Stimulated activated CD4-positive, alpha-beta T cell treated with anti-CD3 and anti-CD28 coated beads, Interleukin-1b, Interleukin-23, amount 100 ng/mL, for 48 hours (primary cell): ENCODE data around the gene WNT7A.
"Not testable (repeated sequence)": the region's sequence is repeated elsewhere in the genome, so short reads cannot be mapped to it uniquely, and the experiment has no call there.

Experiments used
- DNase-seq: peaks from one replicate; pipeline ENCODE4 v3.0.0-alpha.2; 2020

The WNT7A gene

GRCh38 chr3:13865106-13865505, 14.8 kb downstream of the WNT7A start:
- no peak for DNase-seq

- no peak for DNase-seq
Measured at GRCh38 chr3:13863965-13864595, 15.8 kb downstream of the WNT7A start.

- DNase-seq, result no peak
Measured at GRCh38 chr3:13863382-13863952, 16.4 kb downstream of the WNT7A start.

- no peak for DNase-seq
Measured at GRCh38 chr3:13861461-13861860, 18.4 kb downstream of the WNT7A start.

DNA sequence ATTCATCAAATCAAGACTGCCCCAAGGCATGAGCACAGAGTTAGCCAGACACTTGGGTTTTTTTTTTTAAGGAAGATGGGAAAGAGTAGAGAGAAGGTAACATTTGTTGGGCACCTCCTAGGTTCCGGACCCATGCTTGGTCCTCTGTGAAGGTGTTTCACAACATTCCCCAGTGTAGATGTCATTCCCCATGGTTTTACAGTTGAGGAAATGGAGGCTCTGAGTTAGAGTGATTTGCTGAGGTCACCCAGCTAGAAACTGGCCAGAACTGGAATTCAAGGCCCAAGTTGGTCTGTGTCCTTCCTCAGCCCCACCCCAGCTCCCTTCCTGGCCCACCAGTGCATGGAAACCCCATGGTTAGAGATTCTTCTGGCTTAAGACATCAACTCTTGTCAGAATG, 19.9 kb downstream of the WNT7A start:
- DNase-seq, result no peak

DNA sequence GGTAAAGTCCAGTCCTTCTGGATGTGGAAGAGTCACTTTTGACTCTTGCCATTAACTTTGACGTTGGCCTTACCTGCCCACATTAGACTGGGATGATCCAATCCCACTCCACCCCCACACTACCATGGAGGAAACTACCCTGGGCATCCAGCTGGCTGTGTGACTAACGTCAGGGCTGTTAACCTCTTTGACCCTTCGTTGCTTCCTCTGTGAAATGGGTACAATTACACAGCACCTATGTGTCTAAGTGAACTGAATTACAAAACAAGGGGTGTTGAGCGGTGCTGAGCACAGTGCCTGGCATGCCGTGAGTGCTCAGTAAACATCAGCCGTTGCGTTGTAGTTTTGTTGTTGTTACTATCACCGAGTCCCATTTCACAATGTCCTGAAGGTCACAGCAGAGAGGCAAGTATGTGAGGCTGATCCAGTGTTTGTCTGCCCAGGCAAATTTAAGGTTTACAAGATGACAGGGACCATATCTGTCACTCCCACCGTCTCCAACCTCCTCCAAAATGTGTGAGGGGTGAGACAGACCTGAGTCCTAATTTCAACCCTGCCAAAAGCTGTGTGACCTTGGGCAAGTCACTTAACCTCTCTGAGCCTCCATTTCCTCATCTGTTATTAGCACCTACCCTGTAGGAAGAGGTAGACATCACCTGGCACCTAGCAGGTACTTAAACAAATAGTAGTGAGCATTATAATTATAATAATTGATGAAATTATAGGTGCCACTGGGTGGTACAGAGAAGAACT, 20.9 kb downstream of the WNT7A start:
- DNase-seq, result no peak

DNA sequence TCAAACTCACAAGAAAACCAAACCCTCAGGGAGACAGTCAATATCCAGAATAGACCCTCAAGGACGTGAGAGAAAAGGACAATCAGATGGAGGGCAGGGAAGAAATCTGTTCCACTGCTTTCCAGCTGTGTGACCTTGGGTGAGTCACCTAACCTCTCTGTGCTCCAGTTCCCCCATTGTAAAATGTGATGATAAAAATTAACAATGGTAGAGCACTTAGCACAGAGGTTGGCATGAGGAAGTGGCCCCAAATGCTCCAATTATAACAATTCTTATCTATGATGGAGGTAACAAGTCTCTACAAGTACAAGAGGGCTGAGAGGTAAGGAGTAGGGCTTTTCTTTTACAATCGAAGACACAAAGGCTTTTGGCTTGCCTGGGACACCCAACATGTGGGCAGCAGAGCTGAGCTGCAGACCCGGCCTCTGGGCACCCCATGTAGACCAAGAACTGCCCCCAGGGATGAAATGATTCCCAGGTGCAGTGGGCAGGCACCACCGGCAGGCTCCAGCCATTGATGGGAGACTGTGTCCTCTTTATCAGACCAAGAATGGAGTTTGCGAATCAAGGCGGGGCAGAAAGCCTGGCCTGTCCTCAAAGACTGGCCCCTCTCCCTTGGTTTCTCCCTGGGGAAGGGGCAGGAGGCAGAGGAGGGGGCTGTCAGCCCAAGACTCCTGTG, 22.0 kb downstream of the WNT7A start:
- DNase-seq, result no peak

GRCh38 chr3:13856628-13857027, 23.2 kb downstream of the WNT7A start:
- not testable (repeated sequence) for DNase-seq

- DNase-seq, result no peak
Measured at GRCh38 chr3:13856006-13856405, 23.9 kb downstream of the WNT7A start.

- DNase-seq, result no peak
Measured at GRCh38 chr3:13854492-13854891, 25.4 kb downstream of the WNT7A start.

GRCh38 chr3:13853978-13854296, 25.9 kb downstream of the WNT7A start:
- peak; percentile 10 for DNase-seq

DNA sequence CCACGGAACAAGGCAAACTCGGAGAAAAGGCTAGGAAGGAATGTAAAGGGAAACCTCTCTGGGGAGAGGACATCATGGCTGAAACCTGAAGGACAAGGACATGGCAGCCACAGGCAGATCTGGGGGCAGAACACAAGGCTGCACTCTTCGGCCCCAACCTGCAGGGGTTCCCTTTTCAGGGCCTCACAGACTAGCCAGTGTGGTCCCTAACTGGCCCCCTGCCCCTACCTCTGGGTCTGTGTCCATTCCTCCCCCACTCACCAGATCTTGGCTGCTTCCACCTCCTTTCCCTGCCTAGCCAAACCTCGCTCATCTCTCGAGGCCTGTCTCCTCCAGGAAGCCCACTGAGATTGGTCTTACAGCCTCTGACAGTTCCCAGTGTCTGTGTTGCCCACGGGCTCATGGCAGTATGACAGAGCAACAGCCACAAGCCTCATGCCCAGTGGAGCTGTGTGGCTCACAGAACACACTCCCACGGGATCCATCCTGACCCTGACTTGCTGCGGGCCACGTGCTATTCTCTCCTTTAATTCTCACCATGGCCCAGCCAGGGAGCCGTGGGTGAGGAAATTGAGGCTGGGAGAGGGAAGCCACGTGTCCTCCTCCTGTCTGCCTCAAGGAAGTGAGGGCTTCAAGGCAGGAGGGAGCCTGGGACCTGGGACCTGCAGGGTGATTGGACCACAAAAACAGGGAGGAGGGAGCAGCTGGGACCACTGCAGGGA, 26.5 kb downstream of the WNT7A start:
- no peak for DNase-seq

DNA sequence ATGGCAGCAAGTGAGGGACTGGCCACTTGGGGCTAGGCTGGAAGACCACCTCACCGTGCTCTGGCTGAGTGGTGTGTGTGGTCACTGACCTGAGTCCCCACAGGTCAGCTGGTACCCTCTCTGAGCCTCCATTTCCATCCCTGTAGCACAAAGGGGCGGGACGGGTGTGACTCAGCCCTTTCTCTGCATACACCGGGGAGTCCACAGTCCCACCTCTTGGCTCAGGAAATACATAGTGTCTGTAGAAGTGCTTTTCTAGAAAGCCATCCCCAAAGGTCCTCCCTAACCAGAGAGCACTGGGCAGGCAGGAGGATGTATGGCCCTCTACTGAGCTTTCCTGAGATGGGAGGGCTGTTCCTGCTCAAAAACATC, 27.2 kb downstream of the WNT7A start:
- DNase-seq, result no peak

DNA sequence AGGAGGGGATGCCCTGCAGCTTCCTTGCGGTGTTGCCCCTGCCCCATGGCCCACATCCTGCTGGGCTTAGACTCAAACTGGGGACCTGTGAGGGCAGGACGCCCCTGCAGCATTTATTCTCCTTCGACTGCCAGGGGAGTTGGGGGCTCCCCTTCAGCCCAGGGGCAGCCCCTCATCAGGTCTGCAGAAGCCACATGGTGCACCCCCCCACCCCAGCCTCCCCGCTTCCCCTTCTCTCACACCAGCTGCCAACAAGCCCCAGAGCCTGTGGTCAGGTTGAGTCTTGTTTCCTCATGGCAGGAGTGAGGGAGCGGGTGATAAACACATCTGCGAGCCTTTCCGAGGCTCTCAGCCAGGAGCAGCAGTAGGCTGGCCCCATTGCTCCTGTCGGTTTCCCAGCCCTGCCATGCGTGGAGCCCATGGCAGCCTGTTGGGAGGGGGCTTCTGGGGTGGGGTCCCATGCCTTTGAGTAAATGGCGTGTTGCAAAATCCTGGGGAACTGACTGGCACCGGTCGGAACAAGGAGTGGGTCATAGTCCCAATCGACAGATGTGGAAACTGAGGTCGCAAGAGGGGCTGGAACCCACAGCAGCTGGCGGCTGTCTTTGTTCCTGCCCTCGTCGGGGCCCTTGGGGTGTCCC, 27.8 kb downstream of the WNT7A start:
- DNase-seq, result no peak

GRCh38 chr3:13851091-13851849, 28.6 kb downstream of the WNT7A start:
- no peak for DNase-seq

- no peak for DNase-seq
Measured at GRCh38 chr3:13850161-13850945, 29.5 kb downstream of the WNT7A start.

GRCh38 chr3:13849018-13849417, 30.9 kb downstream of the WNT7A start:
- DNase-seq, result no peak

- DNase-seq, result no peak
Measured at GRCh38 chr3:13846716-13847570, 32.9 kb downstream of the WNT7A start.

DNA sequence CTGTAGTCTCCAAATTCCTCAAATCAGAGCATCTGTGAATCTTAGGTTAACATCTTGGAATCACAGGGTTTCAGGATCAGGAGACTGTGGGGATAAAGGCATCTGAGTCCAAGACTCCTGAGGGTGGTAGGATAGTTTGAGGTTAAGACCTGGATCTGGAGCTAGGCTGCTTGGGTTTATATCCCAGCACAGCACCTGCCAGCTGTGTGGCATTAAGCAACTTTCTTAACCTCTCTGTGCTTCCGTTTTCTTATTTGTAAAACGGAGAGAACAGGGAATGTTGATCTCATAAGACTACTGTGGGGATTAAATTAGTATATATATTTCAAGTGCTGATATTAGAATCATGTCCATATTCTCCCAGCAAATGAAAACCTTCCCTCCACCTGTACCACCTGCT, 33.6 kb downstream of the WNT7A start:
- no peak for DNase-seq

GRCh38 chr3:13845806-13846205, 34.1 kb downstream of the WNT7A start:
- no peak for DNase-seq
